ENCODE measurements around the gene SLC39A2. TPM values are rescaled to one million over a fixed set of nuclear protein-coding genes. Genes with fewer than 3 reads are reported as not detected.
A peak's percentile ranks its signal among the peaks of the same experiment; 100 is the strongest.
"Not testable (repeated sequence)": the region's sequence is repeated elsewhere in the genome, so short reads cannot be mapped to it uniquely, and the experiment has no call there.

SLC39A2 gene
- 0.12 TPM in 1 of 2 replicates, not detected in the other for total RNA-seq (2014; rRNA removed; shearing (Covaris generic))

DNA sequence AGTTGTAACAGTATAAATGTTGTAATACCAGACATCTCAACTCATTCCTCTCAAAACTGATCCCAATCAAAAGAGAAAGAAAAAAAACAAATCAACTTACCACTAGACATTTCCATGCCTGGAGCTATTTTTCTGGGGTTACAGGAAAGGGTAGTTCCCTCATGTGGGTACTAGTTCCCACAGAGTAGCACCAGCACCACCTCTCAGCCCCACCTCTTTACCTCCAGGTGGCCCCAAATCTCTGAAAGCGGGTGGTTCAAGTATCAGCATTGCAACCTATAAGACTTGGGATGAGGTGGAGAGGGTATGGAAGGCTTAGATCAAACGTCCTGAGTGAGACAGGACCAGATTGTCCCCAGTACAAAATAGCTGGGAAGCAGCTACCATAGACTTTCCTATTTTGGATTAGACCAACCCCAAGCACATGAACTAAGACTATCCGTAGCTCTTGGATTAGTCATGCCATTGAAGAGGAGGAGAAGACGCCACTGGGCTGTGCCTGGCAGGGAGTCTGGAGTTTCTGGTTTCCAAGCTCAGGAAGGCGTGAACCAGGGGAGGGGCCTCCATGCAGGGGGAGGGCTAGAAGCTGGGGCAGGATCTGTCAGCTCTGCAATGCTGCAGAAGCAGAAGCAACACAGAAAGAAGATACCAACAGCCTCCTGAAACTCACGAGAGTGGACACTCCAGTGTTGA, at the start of gene SLC39A2:
SLC39A2 (plus strand) TSS at position 620 of the 693 bp plus-strand sequence. CDS start 154 bp downstream, outside the sequence.
- peak; percentile 78 for DNase-seq (ENCODE audit: low read depth)

DNA sequence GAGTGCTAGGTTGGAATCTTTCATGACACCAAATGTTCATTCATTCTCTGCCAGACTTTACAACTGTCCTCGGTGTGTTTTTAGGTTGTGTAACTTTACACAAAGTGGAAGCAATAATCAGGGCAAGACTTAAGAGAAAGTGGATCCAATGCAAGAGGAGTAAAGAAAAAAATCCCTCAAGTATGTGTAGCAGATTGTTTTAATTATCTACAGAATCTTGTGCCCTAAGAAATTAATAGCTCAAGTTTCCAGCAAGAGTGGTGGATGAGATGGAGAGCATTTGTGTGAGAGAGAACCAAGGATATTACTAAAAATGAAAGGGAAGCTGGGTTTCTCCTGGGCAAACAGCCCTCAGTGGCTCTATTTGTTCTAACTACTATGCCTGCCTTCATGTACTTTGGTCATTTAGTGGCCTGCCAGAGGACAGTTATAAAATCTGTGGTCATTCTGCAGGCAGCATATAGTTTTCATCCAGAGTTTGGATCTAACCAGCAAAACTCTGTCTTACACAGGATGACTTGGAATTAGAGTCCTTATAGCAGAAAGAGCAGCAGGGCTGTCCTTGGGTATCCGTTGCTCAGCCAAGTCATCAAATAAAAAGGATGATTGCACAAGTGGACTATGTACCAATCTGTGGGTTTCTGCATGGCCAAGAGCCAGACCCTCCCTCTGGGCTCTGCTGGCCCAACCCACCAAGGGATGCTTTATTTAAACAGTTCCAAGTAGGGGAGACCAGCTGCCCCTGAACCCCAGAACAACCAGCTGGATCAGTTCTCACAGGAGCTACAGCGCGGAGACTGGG, 44.2 kb upstream of the SLC39A2 start, which contains the start of gene RNASE2:
RNASE2 (plus strand) TSS at position 752 of the 802 bp plus-strand sequence. CDS start 285 bp downstream, outside the sequence.
- DNase-seq (ENCODE audit: low read depth): not testable (repeated sequence)

DNA sequence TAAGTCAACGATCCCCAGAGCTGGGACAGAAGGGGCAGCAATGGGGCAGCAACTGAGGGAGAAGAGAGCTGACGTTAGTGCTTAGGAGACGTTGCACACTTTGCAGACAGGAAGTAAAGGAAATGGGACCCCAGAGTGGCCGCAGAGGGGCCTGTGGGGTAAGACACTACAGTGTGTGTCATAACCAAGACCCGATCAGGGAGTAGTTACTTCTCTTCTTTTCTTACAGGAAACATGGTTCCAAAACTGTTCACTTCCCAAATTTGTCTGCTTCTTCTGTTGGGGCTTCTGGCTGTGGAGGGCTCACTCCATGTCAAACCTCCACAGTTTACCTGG, 43.6 kb upstream of the SLC39A2 start:
- not testable (repeated sequence) for DNase-seq (ENCODE audit: low read depth)

DNA sequence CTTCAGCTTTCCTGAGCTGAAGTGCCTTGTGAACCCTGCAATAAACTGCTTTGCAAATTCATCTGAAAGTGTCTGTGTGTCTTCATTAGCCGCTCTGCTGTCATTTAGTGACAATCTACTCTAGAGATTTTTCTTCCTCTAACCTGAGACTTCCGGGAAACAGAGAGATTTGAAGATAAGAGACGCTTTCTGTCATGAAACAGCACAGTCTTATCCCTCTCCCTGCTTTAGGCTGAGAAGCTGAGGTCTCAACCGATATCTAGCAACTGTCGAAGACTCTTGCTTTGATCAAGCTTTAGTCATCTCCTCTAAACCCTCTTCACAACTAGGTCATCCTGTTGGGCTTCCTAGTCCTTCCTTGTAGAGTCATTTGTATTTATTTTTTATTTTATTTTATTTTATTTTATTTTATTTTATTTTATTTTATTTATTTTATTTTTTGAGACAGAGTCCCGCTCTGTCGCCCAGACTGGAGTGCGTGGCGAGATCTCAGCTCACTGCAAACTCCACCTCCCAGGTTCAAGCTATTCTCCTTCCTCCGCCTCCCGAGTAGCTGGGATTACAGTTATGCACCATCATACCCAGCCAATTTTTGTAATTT, 42.6 kb upstream of the SLC39A2 start:
- no peak for DNase-seq (ENCODE audit: low read depth)

- not testable (repeated sequence) for DNase-seq (ENCODE audit: low read depth)
Observed at GRCh38 chr14:20958946-20959345, 40.1 kb upstream of the SLC39A2 start.

GRCh38 chr14:20969336-20969735, 29.8 kb upstream of the SLC39A2 start:
- peak; percentile 86 for DNase-seq (ENCODE audit: low read depth)

- no peak for DNase-seq (ENCODE audit: low read depth)
Observed at GRCh38 chr14:20970647-20970982, 28.5 kb upstream of the SLC39A2 start.

GRCh38 chr14:20970983-20971704, 27.9 kb upstream of the SLC39A2 start:
- peak; percentile 78 for DNase-seq (ENCODE audit: low read depth)

- DNase-seq (ENCODE audit: low read depth): no peak
Observed at GRCh38 chr14:20971705-20972021, 27.4 kb upstream of the SLC39A2 start.

GRCh38 chr14:20973501-20973900, 25.6 kb upstream of the SLC39A2 start:
- no peak for DNase-seq (ENCODE audit: low read depth)

- no peak for DNase-seq (ENCODE audit: low read depth)
Observed at GRCh38 chr14:20976291-20976690, 22.8 kb upstream of the SLC39A2 start.

GRCh38 chr14:20978687-20979086, 20.4 kb upstream of the SLC39A2 start:
- no peak for DNase-seq (ENCODE audit: low read depth)

GRCh38 chr14:20980906-20981305, 18.2 kb upstream of the SLC39A2 start:
- no peak for DNase-seq (ENCODE audit: low read depth)

DNA sequence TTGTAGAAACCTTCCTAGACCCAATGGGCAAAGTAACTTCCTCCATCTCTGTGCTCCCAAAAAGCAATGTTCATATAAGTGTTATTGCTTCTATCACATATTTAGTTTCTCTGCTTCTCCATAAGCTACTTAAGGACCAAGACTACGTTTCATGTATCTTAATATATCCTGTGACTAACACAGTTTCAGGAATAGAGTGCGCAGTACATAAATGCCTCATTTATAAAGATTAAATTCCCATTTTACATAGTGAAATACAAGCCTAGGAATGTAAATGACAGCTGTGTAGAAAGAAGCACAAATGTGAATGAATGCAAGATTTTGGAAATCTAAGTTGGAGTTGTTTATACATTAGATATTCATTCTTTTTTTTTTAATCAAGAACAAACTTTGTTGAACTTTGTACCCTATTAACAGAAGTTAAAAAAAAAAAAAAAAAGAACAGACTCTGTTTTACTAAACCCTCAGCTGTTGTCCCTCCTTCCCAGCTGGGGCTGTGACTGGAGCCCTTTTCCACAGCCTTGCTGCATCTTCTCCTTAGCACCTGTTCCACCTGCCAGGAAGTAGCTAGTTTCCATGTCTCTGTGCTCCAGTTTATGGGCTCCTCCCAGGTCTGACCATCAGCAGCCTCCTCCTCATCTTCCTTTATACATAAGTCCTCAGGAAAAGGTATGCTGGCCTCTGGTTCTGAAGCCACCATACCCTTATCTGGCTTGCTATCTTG, 16.3 kb upstream of the SLC39A2 start:
- no peak for DNase-seq (ENCODE audit: low read depth)

- not testable (repeated sequence) for DNase-seq (ENCODE audit: low read depth)
Observed at GRCh38 chr14:20985650-20986049, 13.4 kb upstream of the SLC39A2 start.

GRCh38 chr14:20986811-20987210, 12.3 kb upstream of the SLC39A2 start:
- DNase-seq (ENCODE audit: low read depth): peak; percentile 92

- DNase-seq (ENCODE audit: low read depth): peak; percentile 2
Observed at GRCh38 chr14:20988717-20989470, 10.2 kb upstream of the SLC39A2 start.

DNA sequence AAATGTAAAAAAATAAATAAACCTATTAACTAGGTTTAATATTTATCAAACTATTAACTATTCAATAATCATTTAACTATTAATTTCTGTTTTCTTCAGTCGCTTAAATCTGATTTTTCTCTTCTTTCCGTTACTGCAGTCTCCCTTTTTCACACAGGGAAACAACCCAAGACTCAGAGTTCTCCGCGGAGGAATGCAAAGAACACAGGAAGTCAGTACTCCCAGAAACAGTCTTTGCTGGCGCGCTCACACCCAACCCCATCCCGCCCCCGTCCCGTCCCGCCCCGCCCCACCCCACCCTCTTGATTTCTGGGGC, 9.7 kb upstream of the SLC39A2 start:
- no peak for DNase-seq (ENCODE audit: low read depth)

DNA sequence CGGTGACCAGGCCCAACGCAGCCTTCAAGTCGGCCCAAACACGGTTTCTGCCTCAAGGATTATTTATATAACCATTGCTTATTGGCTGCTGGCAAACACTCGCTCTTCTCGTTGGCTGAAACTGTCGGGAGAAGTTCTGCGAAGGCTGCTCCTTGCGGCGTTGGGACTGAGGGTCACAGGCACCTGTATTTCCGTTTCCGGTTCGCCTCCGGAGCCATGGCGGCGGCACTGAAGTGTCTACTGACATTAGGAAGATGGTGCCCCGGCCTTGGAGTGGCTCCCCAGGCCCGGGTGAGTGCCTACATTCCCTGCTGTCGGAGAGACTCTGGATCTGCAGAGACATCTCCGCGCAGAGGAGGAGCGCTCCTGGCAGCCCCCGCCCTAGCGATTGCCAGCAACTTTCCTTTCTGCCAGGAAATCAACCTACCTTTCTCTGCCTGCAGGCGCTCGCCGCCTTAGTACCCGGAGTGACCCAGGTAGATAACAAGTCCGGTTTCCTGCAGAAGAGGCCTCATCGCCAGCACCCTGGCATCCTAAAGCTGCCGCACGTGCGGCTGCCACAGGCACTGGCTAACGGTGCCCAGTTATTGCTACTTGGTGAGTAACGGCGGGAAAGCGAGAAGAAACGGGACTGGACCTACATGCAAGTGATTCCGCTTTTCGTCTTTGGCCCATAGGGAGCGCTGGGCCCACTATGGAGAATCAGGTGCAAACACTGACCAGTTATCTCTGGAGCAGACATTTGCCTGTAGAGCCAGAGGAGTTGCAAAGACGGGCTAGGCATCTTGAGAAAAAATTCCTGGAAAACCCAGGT, 9.1 kb upstream of the SLC39A2 start, which contains the start of gene METTL17:
METTL17 (plus strand) TSS at position 194 of the 814 bp plus-strand sequence; CDS start at position 217, 23 bp downstream.
- DNase-seq (ENCODE audit: low read depth): peak; percentile 97

DNA sequence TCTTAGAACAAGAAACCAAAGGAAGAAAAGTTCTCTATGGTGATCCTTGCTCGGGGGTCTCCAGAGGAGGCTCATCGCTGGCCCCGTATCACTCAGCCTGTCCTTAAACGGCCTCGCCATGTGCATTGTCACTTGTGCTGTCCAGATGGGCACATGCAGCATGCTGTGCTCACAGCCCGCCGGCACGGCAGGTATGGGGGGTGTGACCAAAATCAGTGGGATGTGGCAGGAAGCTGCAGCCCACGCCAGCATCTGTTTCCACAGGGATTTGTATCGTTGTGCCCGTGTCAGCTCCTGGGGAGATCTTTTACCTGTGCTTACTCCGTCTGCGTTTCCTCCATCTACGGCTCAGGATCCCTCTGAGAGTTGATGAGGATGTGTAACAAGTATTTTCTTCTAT, 2.6 kb upstream of the SLC39A2 start:
- no peak for DNase-seq (ENCODE audit: low read depth)
